Fibroblast of lung (primary cell): ENCODE results near the gene PALLD. TPM values are rescaled to one million over a fixed set of nuclear protein-coding genes. Genes with fewer than 3 reads are reported as not detected.

Experiments
- DNase-seq, 2 donors: peaks; one replicate each; pipeline versions ENCODE4 v3.0.0 to v3.0.0-alpha.2; 2010; ENCODE audit warnings: low read depth in 2 of 2
- H2AFZ ChIP-seq: 2 replicates; pipeline ENCODE4 v1.5.1; 2012; ENCODE audit warnings: low read length, control low read depth, inconsistent platforms
- H3K27ac ChIP-seq: 2 replicates; pipeline ENCODE4 v1.5.1; 2011; ENCODE audit warnings: low read length, control low read depth; ENCODE audit not compliant: insufficient read depth
- H3K27me3 ChIP-seq: 2 replicates; pipeline ENCODE4 v1.5.1; 2011; ENCODE audit warnings: mild to moderate bottlenecking, low read length; ENCODE audit not compliant: control insufficient read depth, insufficient read depth
- H3K36me3 ChIP-seq: 2 replicates; pipeline ENCODE4 v1.5.1; 2011; ENCODE audit warnings: low read length; ENCODE audit not compliant: control insufficient read depth, insufficient read depth
- H3K4me1 ChIP-seq: 2 replicates; pipeline ENCODE4 v1.5.1; 2011; ENCODE audit warnings: low read length; ENCODE audit not compliant: control insufficient read depth, insufficient read depth; ENCODE audit errors: extremely low read depth
- H3K4me2 ChIP-seq: 2 replicates; pipeline ENCODE4 v1.5.1; 2011; ENCODE audit warnings: low read length, control low read depth; ENCODE audit not compliant: insufficient read depth; ENCODE audit errors: extremely low read depth
- H3K4me3 ChIP-seq, 4 experiments: fragments of 200-600 bp in 1 of 4; sonication (generic) in 1 of 4; replicated peaks in 1 of 4; 2 replicates each; pipeline ENCODE4 v1.5.1; 2011 to 2016; ENCODE audit warnings: low read length in 4 of 4, low read depth in 3 of 4, mild to moderate bottlenecking in 3 of 4, control low read depth in 2 of 4, inconsistent platforms in 1 of 4, mixed read lengths in 1 of 4; ENCODE audit not compliant: insufficient read depth in 1 of 4; ENCODE audit errors: control extremely low read depth in 1 of 4
- H3K79me2 ChIP-seq: 2 replicates; pipeline ENCODE4 v1.5.1; 2012; ENCODE audit warnings: mild to moderate bottlenecking, low read length, inconsistent platforms; ENCODE audit not compliant: control insufficient read depth, insufficient read depth
- H3K9ac ChIP-seq: 2 replicates; pipeline ENCODE4 v1.5.1; 2011; ENCODE audit warnings: mild to moderate bottlenecking, low read length, control low read depth; ENCODE audit not compliant: insufficient read depth
- H3K9me3 ChIP-seq: 2 replicates; pipeline ENCODE4 v1.5.1; 2012; ENCODE audit warnings: low read depth, low read length; ENCODE audit not compliant: control insufficient read depth, insufficient read depth
- H4K20me1 ChIP-seq: 2 replicates; pipeline ENCODE4 v1.5.1; 2011; ENCODE audit warnings: low read length; ENCODE audit not compliant: control insufficient read depth, insufficient read depth; ENCODE audit errors: extremely low read depth
- CTCF ChIP-seq, 2 donors: IDR thresholded peaks in 1 of 2; conservative IDR thresholded peaks in 1 of 2; 1 replicate in 1 of 2; 2 replicates in 1 of 2; pipeline ENCODE4 v1.5.1; 2011 to 2012; ENCODE audit warnings: low read length in 2 of 2, control low read depth in 1 of 2, inconsistent platforms in 1 of 2, low read depth in 1 of 2, mild to moderate bottlenecking in 1 of 2
- EZH2 ChIP-seq: IDR thresholded peaks from 2 replicates; pipeline ENCODE4 v1.5.1; 2012; ENCODE audit warnings: low read length, control low read depth, mild to moderate bottlenecking; ENCODE audit errors: missing control alignments
- polyA plus RNA-seq, 2 donors: library from polyadenylated mRNA; depleted of rRNA in 1 of 2; stranded (reverse) in 1 of 2; unstranded in 1 of 2; fragments of >200 nt; gene quantifications; 2 replicates each; pipeline ENCODE4 v1.2.1, GENCODE V29; 2011 to 2012; ENCODE audit warnings: missing spikeins in 1 of 2
- total RNA-seq: library from RNA; depleted of rRNA; stranded (reverse); fragments of >200 nt; gene quantifications from 2 replicates; pipeline ENCODE4 v1.2.1, GENCODE V29; 2014

The PALLD gene
- total and polyA plus RNA-seq, 2 donors (not counting 1 experiment from before 2014, with no cell fraction given) = 200 to 205 TPM

DNA sequence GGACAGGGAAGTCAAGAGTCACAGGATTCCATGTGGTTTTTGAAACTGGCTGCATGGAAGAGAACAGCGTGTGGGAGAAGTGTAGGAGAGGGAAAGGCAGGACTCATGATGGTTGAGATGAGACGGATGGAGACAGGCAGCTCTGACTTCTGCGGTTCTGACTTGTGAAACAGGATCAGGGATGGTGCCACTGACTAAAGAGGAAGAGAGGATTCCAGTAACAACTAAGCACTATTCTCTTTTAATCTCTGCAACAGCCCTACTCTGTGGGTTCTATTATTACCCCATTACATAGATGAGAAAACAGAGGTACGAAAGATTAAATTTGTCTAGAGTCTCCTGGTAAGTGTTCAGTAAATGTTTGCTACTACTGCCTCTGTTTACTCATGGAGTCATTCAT is 356.9 kb downstream of the PALLD start:
- Histone ChIP-seq H3K27me3 (no peaks in the 10 kb centered on the region), H3K4me3 (no peak overlapping the region), H3K36me3 (peaks cover 2% of the 10 kb centered on the region), H2AFZ (no peak overlapping the region), H3K4me2 (no peak overlapping the region), H3K79me2 (peaks cover 47% of the 10 kb centered on the region), H4K20me1 (no peaks in the 10 kb centered on the region), H3K27ac (peak overlapping the region; percentile 53), H3K4me1 (peaks cover 16% of the 10 kb centered on the region), H3K9me3 (no peaks in the 10 kb centered on the region), H3K9ac (no peak overlapping the region)
- no peak for DNase-seq
- no peak for TF ChIP-seq EZH2
- TF ChIP-seq CTCF (conservative IDR thresholded peaks at IDR 0.05 in 1 of 2, IDR thresholded peaks at IDR 0.05 in 1 of 2; ENCODE audit: low read depth in 1 of 2, low read length in 2 of 2) = no peak

GRCh38 chr4:168854350-168854921 is 357.6 kb downstream of the PALLD start:
- TF ChIP-seq EZH2 (no peak), CTCF (conservative IDR thresholded peaks at IDR 0.05 in 1 of 2, IDR thresholded peaks at IDR 0.05 in 1 of 2; ENCODE audit: low read depth in 1 of 2, low read length in 2 of 2) (no peak)
- Histone ChIP-seq H3K4me1 (peaks cover 17% of the 10 kb centered on the region), H2AFZ (no peak overlapping the region), H3K4me2 (no peak overlapping the region), H3K9ac (no peak overlapping the region), H3K9me3 (no peaks in the 10 kb centered on the region), H3K27me3 (no peaks in the 10 kb centered on the region), H3K79me2 (peaks cover 49% of the 10 kb centered on the region), H3K36me3 (peaks cover 2% of the 10 kb centered on the region), H3K4me3 (no peak overlapping the region), H3K27ac (peak overlapping the region; percentile 53), H4K20me1 (no peaks in the 10 kb centered on the region)
- peak in 1 of 2 donors; percentile 20 for DNase-seq

DNA sequence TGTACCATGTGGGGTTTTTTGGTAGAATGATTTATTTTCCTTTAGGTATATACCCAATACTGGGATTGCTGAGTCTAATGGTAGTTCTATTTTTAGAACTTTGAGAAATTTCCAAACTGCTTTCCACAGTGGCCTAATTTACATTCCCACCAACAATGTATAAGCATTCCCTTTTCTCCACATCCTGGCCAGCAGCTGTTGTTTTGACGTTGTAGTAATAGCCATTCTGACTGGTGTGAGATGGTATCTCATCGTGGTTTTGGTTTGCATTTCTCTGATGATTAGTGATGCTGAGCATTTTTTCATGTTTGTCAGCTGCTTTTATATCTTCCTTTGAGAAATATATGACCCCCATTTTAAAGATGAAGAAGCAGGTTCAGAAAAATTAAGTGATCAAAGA is 359.5 kb downstream of the PALLD start:
- peaks cover 57% of the 10 kb centered on the region for H3K79me2 ChIP-seq
- peaks cover 3% of the 10 kb centered on the region for H3K36me3 ChIP-seq
- H2AFZ ChIP-seq = no peak overlapping the region
- no peaks in the 10 kb centered on the region for H4K20me1 ChIP-seq
- no peak overlapping the region for H3K4me3 ChIP-seq
- H3K27ac ChIP-seq = peak overlapping the region; percentile 73
- no peaks in the 10 kb centered on the region for H3K9me3 ChIP-seq
- no peak for TF ChIP-seq CTCF (conservative IDR thresholded peaks at IDR 0.05 in 1 of 2, IDR thresholded peaks at IDR 0.05 in 1 of 2; ENCODE audit: low read depth in 1 of 2, low read length in 2 of 2)
- TF ChIP-seq EZH2 = no peak
- peak; percentile 93 to 96 for DNase-seq
- H3K9ac ChIP-seq = no peak overlapping the region
- H3K27me3 ChIP-seq = no peaks in the 10 kb centered on the region
- no peak overlapping the region for H3K4me2 ChIP-seq
- peaks cover 23% of the 10 kb centered on the region for H3K4me1 ChIP-seq
